ENCODE measurements around the gene MYO1D. TPM values are rescaled to one million over a fixed set of nuclear protein-coding genes. Genes with fewer than 3 reads are reported as not detected.

The MYO1D gene
- total RNA-seq, 1 experiment from 2014 or later: 23.5 TPM

GRCh38 chr17:32470405-32471167 is 406.3 kb downstream of the MYO1D start:
- no TSS peak for BruUV-seq (replicated peaks)
- POLR2A ChIA-PET (ENCODE audit: unreplicated experiment): no interaction called here

GRCh38 chr17:32467949-32468348 is 409.0 kb downstream of the MYO1D start:
- ATAC-seq: no peak
- TF ChIP-seq EZH2phosphoT487 (IDR thresholded peaks at IDR 0.05; ENCODE audit: borderline replicate concordance, low read length) (no peak), EZH2 (IDR thresholded peaks at IDR 0.05; ENCODE audit: low read length, unreplicated experiment) (no peak), CTCF (conservative IDR thresholded peaks at IDR 0.05; ENCODE audit: low read depth, low read length) (no peak)
- Histone ChIP-seq H4K20me1 (ENCODE audit: low read length) (peaks cover 15% of the 10 kb centered on the region), H3K27me3 (ENCODE audit: low read length) (no peaks in the 10 kb centered on the region), H3K4me3 (ENCODE audit: low read length) (no peak overlapping the region), H3K27ac (ENCODE audit: low read length) (no peak overlapping the region), H3K36me3 (ENCODE audit: low read depth, low read length) (peaks cover 69% of the 10 kb centered on the region), H3K79me2 (ENCODE audit: low read length) (peaks cover 47% of the 10 kb centered on the region), H3K9me3 (ENCODE audit: low read length) (no peaks in the 10 kb centered on the region), H2AFZ (ENCODE audit: low read length) (no peak overlapping the region), H3F3A (ENCODE audit: low read length, unreplicated experiment) (no peaks in the 10 kb centered on the region), H3K9me2 (replicated peaks; ENCODE audit: low read length) (no peaks in the 10 kb centered on the region), H3K4me2 (ENCODE audit: low read length) (no peak overlapping the region), H3K9ac (ENCODE audit: low read length) (no peak overlapping the region), H3K4me1 (ENCODE audit: insufficient read depth, low read length) (no peaks in the 10 kb centered on the region)
- DNase-seq: no peak
- POLR2A ChIA-PET (ENCODE audit: unreplicated experiment): no interaction called here
- intact Hi-C loops (cut with micrococcal nuclease): loop anchor here (10.0 kb wide), 1 partner anchor 1287 kb away; no protein-coding TSS in a partner anchor
- CTCF ChIA-PET: no interaction called here
- BruUV-seq (replicated peaks): no TSS peak

More at GRCh38 chr17:32470405-32471167, 406.3 kb downstream of the MYO1D start:
- no peak for DNase-seq
- Histone ChIP-seq H3K4me2 (ENCODE audit: low read length) (no peak overlapping the region), H3K27me3 (ENCODE audit: low read length) (no peaks in the 10 kb centered on the region), H3K9ac (ENCODE audit: low read length) (no peak overlapping the region), H3K9me2 (replicated peaks; ENCODE audit: low read length) (no peaks in the 10 kb centered on the region), H3F3A (ENCODE audit: low read length, unreplicated experiment) (no peaks in the 10 kb centered on the region), H3K79me2 (ENCODE audit: low read length) (peaks cover 32% of the 10 kb centered on the region), H3K36me3 (ENCODE audit: low read depth, low read length) (peaks cover 76% of the 10 kb centered on the region), H2AFZ (ENCODE audit: low read length) (no peak overlapping the region), H3K27ac (ENCODE audit: low read length) (no peak overlapping the region), H4K20me1 (ENCODE audit: low read length) (peaks cover 7% of the 10 kb centered on the region; the same call in 1 of the 2 replicates), H3K9me3 (ENCODE audit: low read length) (no peaks in the 10 kb centered on the region), H3K4me3 (ENCODE audit: low read length) (no peak overlapping the region), H3K4me1 (ENCODE audit: insufficient read depth, low read length) (no peaks in the 10 kb centered on the region)
- TF ChIP-seq CTCF (conservative IDR thresholded peaks at IDR 0.05; ENCODE audit: low read depth, low read length): no peak
- no peak for TF ChIP-seq EZH2phosphoT487 (IDR thresholded peaks at IDR 0.05; ENCODE audit: borderline replicate concordance, low read length)
- no peak for TF ChIP-seq EZH2 (IDR thresholded peaks at IDR 0.05; ENCODE audit: low read length, unreplicated experiment)
- intact Hi-C loops (cut with micrococcal nuclease): no loop called here
- CTCF ChIA-PET: no interaction called here
- no peak for ATAC-seq

- POLR2A ChIA-PET (ENCODE audit: unreplicated experiment): no interaction called here
- TF ChIP-seq EZH2 (IDR thresholded peaks at IDR 0.05; ENCODE audit: low read length, unreplicated experiment) (no peak), CTCF (conservative IDR thresholded peaks at IDR 0.05; ENCODE audit: low read depth, low read length) (no peak), EZH2phosphoT487 (IDR thresholded peaks at IDR 0.05; ENCODE audit: borderline replicate concordance, low read length) (no peak)
- ATAC-seq (no peak), DNase-seq (no peak)
- peaks cover 26% of the 10 kb centered on the region for H4K20me1 ChIP-seq (ENCODE audit: low read length)
- H3K4me2 ChIP-seq (ENCODE audit: low read length): no peak overlapping the region
- H3K79me2 ChIP-seq (ENCODE audit: low read length): peaks cover 63% of the 10 kb centered on the region
- intact Hi-C loops (cut with micrococcal nuclease): loop anchor here (10.0 kb wide), 1 partner anchor 1290 kb away; no protein-coding TSS in a partner anchor
- no peaks in the 10 kb centered on the region for H3K9me2 ChIP-seq (replicated peaks; ENCODE audit: low read length)
- CTCF ChIA-PET: no interaction called here
- no peak overlapping the region for H3K27ac ChIP-seq (ENCODE audit: low read length)
- no peak overlapping the region for H3K4me3 ChIP-seq (ENCODE audit: low read length)
- H3K27me3 ChIP-seq (ENCODE audit: low read length): no peaks in the 10 kb centered on the region
- no TSS peak for BruUV-seq (replicated peaks)
- no peaks in the 10 kb centered on the region for H3K9me3 ChIP-seq (ENCODE audit: low read length)
- H2AFZ ChIP-seq (ENCODE audit: low read length): no peak overlapping the region
- peaks cover 59% of the 10 kb centered on the region for H3K36me3 ChIP-seq (ENCODE audit: low read depth, low read length)
- H3K9ac ChIP-seq (ENCODE audit: low read length): no peak overlapping the region
- H3K4me1 ChIP-seq (ENCODE audit: insufficient read depth, low read length): no peaks in the 10 kb centered on the region
- no peaks in the 10 kb centered on the region for H3F3A ChIP-seq (ENCODE audit: low read length, unreplicated experiment)
Measured at GRCh38 chr17:32464374-32464773, 412.6 kb downstream of the MYO1D start.
